ENCODE measurements around the gene DIAPH2. TPM values are rescaled to one million over a fixed set of nuclear protein-coding genes. Genes with fewer than 3 reads are reported as not detected.

The DIAPH2 gene
- total and polyA plus RNA-seq, 2 experiments from 2014 or later, result 16.2 to 56.6 TPM

GRCh38 chrX:97000682-97001368 is 316.2 kb downstream of the DIAPH2 start:
- TF ChIP-seq REST (IDR thresholded peaks at IDR 0.05; ENCODE audit: unreplicated experiment) (no peak), EZH2phosphoT487 (IDR thresholded peaks at IDR 0.05; ENCODE audit: unreplicated experiment) (no peak), CTCF (conservative IDR thresholded peaks at IDR 0.05; ENCODE audit: low read depth in 2 of 2) (no peak), STAT1 (IDR thresholded peaks at IDR 0.05; ENCODE audit: unreplicated experiment) (no peak), EZH2 (IDR thresholded peaks at IDR 0.05; ENCODE audit: low read depth, unreplicated experiment) (no peak), ZNF331 (CRISPR knock-in tag; IDR thresholded peaks at IDR 0.05; ENCODE audit: low read depth) (no peak), POLR2AphosphoS5 (IDR thresholded peaks at IDR 0.05; ENCODE audit: low read depth) (no peak), CREB1 (CRISPR knock-in tag; IDR thresholded peaks at IDR 0.05; ENCODE audit: low read depth) (no peak), ZNF462 (CRISPR knock-in tag; IDR thresholded peaks at IDR 0.05) (no peak), ETS1 (IDR thresholded peaks at IDR 0.05) (no peak), NANOG (IDR thresholded peaks at IDR 0.05; ENCODE audit: borderline replicate concordance) (no peak), ZNF114 (CRISPR knock-in tag; IDR thresholded peaks at IDR 0.05) (no peak), JUNB (IDR thresholded peaks at IDR 0.05; ENCODE audit: unreplicated experiment) (no peak)
- DNase-seq (ENCODE audit: low spot score) (no peak), ATAC-seq (no peak)
- Mint-ChIP-seq H3K4me3 (no peak overlapping the region), H3K9me3 (peaks cover 6% of the 10 kb centered on the region; the same call in 2 of the 3 replicates), H3K27me3 (ENCODE audit: insufficient read depth, low read depth, poor library complexity) (no peaks in the 10 kb centered on the region), H3K4me1 (no peaks in the 10 kb centered on the region), H3K36me3 (ENCODE audit: low read depth) (peaks cover 7% of the 10 kb centered on the region; the same call in 2 of the 3 replicates), H3K27ac (no peak overlapping the region)
- Histone ChIP-seq H3K9me2 (ENCODE audit: insufficient read depth) (no peaks in the 10 kb centered on the region), H3K4me2 (no peak overlapping the region), H2AFZ (no peak overlapping the region), H3K4me1 (ENCODE audit: insufficient read depth) (no peaks in the 10 kb centered on the region), H3K4me3 (no peak overlapping the region), H3K79me2 (replicated peaks; ENCODE audit: insufficient read depth) (no peaks in the 10 kb centered on the region), H3K27ac (ENCODE audit: low read depth) (no peak overlapping the region), H4K20me1 (replicated peaks; ENCODE audit: insufficient read depth) (no peaks in the 10 kb centered on the region), H3K27me3 (ENCODE audit: insufficient read depth) (no peaks in the 10 kb centered on the region), H3F3A (replicated peaks; ENCODE audit: low read depth) (no peaks in the 10 kb centered on the region), H3K36me3 (ENCODE audit: insufficient read depth) (no peaks in the 10 kb centered on the region)

Measured in GM23338 (cell line).